ENCODE results near the gene MTHFD2L.

DNA sequence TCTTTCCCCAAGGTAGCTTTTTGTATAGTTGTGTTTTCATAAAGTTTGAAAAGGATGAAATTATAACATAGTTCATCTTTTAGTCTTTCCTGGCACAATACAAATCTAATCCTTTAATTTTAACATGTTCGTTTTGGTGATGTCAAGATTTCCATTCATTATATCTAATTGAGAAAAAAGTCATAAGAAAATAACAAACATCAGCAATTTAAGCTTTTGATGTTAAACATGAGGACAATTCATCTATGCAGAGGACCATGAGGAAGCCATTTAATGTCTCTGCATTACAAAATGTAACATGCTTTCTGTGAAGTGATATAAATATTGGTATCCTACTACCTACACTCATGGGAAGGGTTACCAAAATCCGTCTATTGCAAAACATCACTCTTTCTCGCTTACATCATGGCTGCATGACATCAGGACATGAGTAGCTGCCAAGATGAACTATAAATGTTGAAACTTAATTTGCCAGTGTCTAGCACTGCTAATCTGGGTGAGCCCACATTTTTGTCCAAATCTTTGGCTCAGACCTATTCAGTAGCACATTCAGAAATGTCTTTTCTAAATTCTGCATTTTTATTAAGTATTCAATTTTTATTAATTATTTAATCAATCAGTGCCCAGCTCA lies 159.8 kb downstream of the MTHFD2L start:
- TF ChIP-seq, protein P1, sequence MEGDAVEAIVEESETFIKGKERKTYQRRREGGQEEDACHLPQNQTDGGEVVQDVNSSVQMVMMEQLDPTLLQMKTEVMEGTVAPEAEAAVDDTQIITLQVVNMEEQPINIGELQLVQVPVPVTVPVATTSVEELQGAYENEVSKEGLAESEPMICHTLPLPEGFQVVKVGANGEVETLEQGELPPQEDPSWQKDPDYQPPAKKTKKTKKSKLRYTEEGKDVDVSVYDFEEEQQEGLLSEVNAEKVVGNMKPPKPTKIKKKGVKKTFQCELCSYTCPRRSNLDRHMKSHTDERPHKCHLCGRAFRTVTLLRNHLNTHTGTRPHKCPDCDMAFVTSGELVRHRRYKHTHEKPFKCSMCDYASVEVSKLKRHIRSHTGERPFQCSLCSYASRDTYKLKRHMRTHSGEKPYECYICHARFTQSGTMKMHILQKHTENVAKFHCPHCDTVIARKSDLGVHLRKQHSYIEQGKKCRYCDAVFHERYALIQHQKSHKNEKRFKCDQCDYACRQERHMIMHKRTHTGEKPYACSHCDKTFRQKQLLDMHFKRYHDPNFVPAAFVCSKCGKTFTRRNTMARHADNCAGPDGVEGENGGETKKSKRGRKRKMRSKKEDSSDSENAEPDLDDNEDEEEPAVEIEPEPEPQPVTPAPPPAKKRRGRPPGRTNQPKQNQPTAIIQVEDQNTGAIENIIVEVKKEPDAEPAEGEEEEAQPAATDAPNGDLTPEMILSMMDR (IDR thresholded peaks at IDR 0.05), result no peak
- no peak for TF ChIP-seq POLR2A (IDR thresholded peaks at IDR 0.05)
